ENCODE measurements around the gene EDEM2. TPM values are rescaled to one million over a fixed set of nuclear protein-coding genes. Genes with fewer than 3 reads are reported as not detected.

The EDEM2 gene, protein sequence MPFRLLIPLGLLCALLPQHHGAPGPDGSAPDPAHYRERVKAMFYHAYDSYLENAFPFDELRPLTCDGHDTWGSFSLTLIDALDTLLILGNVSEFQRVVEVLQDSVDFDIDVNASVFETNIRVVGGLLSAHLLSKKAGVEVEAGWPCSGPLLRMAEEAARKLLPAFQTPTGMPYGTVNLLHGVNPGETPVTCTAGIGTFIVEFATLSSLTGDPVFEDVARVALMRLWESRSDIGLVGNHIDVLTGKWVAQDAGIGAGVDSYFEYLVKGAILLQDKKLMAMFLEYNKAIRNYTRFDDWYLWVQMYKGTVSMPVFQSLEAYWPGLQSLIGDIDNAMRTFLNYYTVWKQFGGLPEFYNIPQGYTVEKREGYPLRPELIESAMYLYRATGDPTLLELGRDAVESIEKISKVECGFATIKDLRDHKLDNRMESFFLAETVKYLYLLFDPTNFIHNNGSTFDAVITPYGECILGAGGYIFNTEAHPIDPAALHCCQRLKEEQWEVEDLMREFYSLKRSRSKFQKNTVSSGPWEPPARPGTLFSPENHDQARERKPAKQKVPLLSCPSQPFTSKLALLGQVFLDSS
- 8.1 TPM for total RNA-seq

GRCh38 chr20:35146920-35147574, at the start of gene EDEM2:
TSS of gene EDEM2 (minus strand) at chr20:35147336. CDS start at chr20:35147258, 78 bp downstream.

GRCh38 chr20:35171753-35172433, 24.8 kb upstream of the EDEM2 start, which contains the start of gene PROCR:
TSS of gene PROCR (plus strand) at chr20:35172072. CDS start at chr20:35172155, 83 bp downstream.

DNA sequence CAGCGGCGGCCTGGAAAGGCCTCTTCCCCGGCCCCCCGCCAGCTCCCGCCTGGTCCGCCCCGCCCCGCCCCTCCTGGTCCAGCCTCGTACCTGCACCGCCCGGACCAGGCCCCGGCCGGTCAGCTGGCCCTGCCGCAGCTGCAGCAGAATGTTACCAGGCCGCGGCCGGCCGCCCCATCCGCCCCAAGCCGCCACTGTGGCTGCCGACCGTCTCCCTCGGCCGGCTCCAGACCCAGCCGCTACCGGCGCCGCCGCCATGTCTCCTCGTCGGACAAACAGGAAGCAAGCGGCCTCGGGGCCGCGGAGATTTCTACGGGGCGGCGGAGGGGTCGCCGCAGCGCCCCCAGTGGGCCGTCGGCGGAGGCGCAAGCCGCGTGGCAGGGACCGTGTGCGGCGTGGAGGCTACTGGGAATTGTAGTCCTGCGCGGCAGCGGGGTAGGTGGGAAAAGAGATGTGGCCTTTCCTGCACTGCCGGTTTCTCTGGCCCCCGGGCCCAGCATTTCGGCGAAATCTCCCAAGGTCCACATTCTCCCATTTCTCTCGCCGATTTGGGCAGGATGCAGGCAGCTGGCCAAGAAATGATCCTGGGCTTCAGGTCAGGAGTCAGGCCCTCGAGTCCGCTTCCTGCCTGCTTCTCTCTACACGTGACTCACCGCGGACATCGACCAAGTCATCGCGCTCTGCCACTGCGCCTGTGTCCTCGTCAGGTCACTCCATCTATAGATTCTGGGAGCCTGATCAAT, 54.4 kb downstream of the EDEM2 start, which contains the start of gene TRPC4AP:
TRPC4AP (minus strand) TSS at position 284 of the 743 bp plus-strand sequence; CDS start at position 258, 26 bp downstream.

Small RNA genes within 50 kb of the gene (small RNA-seq; reads per million reads assigned to genes)
- gene RF00275 (ENCODE audit: low replicate concordance) (not detected), gene RNA5SP483 (ENCODE audit: low replicate concordance) (not detected)

Other genes with a start within 250 kb of the EDEM2 start
- gene GSS, start 191.5 kb downstream of the EDEM2 start, total RNA-seq, result 41.9 TPM
- gene MYH7B, start 191.5 kb downstream of the EDEM2 start, total RNA-seq, result 0.31 TPM
- gene TRPC4AP, start 54.5 kb downstream of the EDEM2 start, total RNA-seq, result 70.1 TPM
- 4.4 TPM for gene PROCR, start 24.7 kb upstream of the EDEM2 start, total RNA-seq
- 82.6 TPM for gene MMP24, start 79.4 kb upstream of the EDEM2 start, total RNA-seq
- gene MMP24OS, start 130.8 kb upstream of the EDEM2 start, total RNA-seq, result 8.5 TPM
- gene EIF6, start 137.4 kb upstream of the EDEM2 start, total RNA-seq, result 67.6 TPM
- gene FAM83C, start 145.1 kb upstream of the EDEM2 start, total RNA-seq, result not detected

Data from parietal lobe (tissue), 2 donors.